ENCODE measurements around the gene NIPBL. TPM values are rescaled to one million over a fixed set of nuclear protein-coding genes. Genes with fewer than 3 reads are reported as not detected.

NIPBL gene
- total RNA-seq, 1 experiment from 2014 or later, result 48.3 TPM

DNA sequence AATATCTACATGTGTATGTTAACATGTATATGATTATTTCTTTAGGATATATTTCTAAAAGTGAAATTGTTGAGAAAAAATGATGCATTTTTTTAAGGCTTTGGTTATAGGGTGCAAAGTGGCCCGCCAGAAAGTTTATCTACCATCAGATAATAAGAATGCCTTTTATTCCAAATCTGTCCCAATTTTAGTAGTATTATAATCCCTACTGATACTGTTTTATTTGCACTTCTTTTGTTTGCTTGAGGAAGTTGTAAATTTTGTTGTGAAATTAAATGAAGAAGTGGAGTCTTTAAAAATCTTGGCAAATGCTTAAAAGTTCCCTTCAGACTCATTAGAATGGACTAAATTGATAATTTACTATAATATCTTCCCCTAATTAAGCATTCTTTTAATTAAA, 73.0 kb downstream of the NIPBL start (continued):
- TF ChIP-seq ZSCAN18 (CRISPR knock-in tag; IDR thresholded peaks at IDR 0.05) (no peak), E2F4 (CRISPR knock-in tag; IDR thresholded peaks at IDR 0.05; ENCODE audit: borderline replicate concordance, low read depth) (no peak), ZMAT4 (CRISPR knock-in tag; IDR thresholded peaks at IDR 0.05) (no peak), NFYB (CRISPR knock-in tag; conservative IDR thresholded peaks at IDR 0.05; ENCODE audit: low read depth) (no peak), ZNF396 (CRISPR knock-in tag; IDR thresholded peaks at IDR 0.05; ENCODE audit: borderline replicate concordance) (no peak)
- TF ChIP-seq, protein P1, sequence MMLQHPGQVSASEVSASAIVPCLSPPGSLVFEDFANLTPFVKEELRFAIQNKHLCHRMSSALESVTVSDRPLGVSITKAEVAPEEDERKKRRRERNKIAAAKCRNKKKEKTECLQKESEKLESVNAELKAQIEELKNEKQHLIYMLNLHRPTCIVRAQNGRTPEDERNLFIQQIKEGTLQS (CRISPR knock-in tag; conservative IDR thresholded peaks at IDR 0.05), result no peak
- TF ChIP-seq, protein P2, sequence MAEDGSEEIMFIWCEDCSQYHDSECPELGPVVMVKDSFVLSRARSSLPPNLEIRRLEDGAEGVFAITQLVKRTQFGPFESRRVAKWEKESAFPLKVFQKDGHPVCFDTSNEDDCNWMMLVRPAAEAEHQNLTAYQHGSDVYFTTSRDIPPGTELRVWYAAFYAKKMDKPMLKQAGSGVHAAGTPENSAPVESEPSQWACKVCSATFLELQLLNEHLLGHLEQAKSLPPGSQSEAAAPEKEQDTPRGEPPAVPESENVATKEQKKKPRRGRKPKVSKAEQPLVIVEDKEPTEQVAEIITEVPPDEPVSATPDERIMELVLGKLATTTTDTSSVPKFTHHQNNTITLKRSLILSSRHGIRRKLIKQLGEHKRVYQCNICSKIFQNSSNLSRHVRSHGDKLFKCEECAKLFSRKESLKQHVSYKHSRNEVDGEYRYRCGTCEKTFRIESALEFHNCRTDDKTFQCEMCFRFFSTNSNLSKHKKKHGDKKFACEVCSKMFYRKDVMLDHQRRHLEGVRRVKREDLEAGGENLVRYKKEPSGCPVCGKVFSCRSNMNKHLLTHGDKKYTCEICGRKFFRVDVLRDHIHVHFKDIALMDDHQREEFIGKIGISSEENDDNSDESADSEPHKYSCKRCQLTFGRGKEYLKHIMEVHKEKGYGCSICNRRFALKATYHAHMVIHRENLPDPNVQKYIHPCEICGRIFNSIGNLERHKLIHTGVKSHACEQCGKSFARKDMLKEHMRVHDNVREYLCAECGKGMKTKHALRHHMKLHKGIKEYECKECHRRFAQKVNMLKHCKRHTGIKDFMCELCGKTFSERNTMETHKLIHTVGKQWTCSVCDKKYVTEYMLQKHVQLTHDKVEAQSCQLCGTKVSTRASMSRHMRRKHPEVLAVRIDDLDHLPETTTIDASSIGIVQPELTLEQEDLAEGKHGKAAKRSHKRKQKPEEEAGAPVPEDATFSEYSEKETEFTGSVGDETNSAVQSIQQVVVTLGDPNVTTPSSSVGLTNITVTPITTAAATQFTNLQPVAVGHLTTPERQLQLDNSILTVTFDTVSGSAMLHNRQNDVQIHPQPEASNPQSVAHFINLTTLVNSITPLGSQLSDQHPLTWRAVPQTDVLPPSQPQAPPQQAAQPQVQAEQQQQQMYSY (CRISPR knock-in tag; IDR thresholded peaks at IDR 0.05), result no peak

GRCh38 chr5:36950586-36951457, 74.3 kb downstream of the NIPBL start:
- CTCF ChIA-PET, result no interaction called here
- H3K9me3 Mint-ChIP-seq, result no peaks in the 10 kb centered on the region

More at GRCh38 chr5:36950586-36951457, 74.3 kb downstream of the NIPBL start:
- DNase-seq (ENCODE audit: low spot score) (no peak), ATAC-seq (no peak)
- TF ChIP-seq ZNF425 (CRISPR knock-in tag; conservative IDR thresholded peaks at IDR 0.05), result no peak
- TF ChIP-seq SMAD3 (CRISPR knock-in tag; IDR thresholded peaks at IDR 0.05; ENCODE audit: borderline replicate concordance), result no peak
- Mint-ChIP-seq H3K27me3 (ENCODE audit: low read depth) (no peaks in the 10 kb centered on the region), H3K4me1 (peaks cover 10% of the 10 kb centered on the region), H3K4me3 (no peak overlapping the region), H3K36me3 (peaks cover 7% of the 10 kb centered on the region; the same call in 1 of the 2 replicates), H3K27ac (no peak overlapping the region)
- POLR2A ChIA-PET, result interaction anchor here (0.5 kb wide), 1 partner anchor 168 kb away, joined by 3 read pairs; no protein-coding TSS in a partner anchor

Measured in WTC11 (cell line).